ENCODE measurements around the gene SORCS1.
A peak's percentile ranks its signal among the peaks of the same experiment; 100 is the strongest.

The SORCS1 gene

DNA sequence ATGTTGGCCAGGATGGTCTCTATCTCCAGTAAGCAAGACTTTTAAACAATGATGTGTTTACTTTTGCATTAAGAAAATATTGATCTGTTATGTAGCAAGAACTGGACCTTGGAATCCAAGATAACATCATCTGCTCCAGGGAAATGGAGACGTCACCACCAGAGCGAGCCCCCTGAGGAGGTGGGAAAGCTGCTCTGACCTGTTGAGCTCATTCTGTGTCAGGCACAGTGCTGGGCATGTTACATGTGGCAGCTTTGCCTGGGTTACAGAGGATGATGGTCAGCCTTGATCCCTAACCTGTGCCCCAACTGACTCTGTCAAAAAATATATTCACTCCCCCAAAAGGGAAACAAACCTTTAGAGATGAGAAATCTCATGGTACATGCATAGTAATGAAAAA lies 436.3 kb downstream of the SORCS1 start:
- Histone ChIP-seq H3F3A (ENCODE audit: insufficient read depth, low read length) (no peaks in the 10 kb centered on the region), H3K9me2 (ENCODE audit: low read depth, low read length) (no peaks in the 10 kb centered on the region), H3K9me3 (ENCODE audit: low read length) (no peaks in the 10 kb centered on the region), H4K20me1 (ENCODE audit: insufficient read depth, low read length) (no peaks in the 10 kb centered on the region), H3K27me3 (ENCODE audit: insufficient read depth, low read length) (no peaks in the 10 kb centered on the region), H3K4me3 (ENCODE audit: low read depth, low read length, poor library complexity, severe bottlenecking) (no peak overlapping the region), H2AFZ (ENCODE audit: low read length) (no peak overlapping the region), H3K9ac (ENCODE audit: low read length) (no peak overlapping the region), H3K4me1 (ENCODE audit: insufficient read depth, low read length, severe bottlenecking) (no peaks in the 10 kb centered on the region), H3K4me2 (ENCODE audit: low read length) (no peak overlapping the region), H3K36me3 (ENCODE audit: insufficient read depth, low read length) (no peaks in the 10 kb centered on the region), H3K27ac (ENCODE audit: low read depth, low read length, poor library complexity, severe bottlenecking) (no peak overlapping the region), H3K79me2 (ENCODE audit: insufficient read depth, low read length) (no peaks in the 10 kb centered on the region)
- no peak for TF ChIP-seq EZH2 (IDR thresholded peaks at IDR 0.05; ENCODE audit: borderline replicate concordance, low read length)
- TF ChIP-seq, protein P1, sequence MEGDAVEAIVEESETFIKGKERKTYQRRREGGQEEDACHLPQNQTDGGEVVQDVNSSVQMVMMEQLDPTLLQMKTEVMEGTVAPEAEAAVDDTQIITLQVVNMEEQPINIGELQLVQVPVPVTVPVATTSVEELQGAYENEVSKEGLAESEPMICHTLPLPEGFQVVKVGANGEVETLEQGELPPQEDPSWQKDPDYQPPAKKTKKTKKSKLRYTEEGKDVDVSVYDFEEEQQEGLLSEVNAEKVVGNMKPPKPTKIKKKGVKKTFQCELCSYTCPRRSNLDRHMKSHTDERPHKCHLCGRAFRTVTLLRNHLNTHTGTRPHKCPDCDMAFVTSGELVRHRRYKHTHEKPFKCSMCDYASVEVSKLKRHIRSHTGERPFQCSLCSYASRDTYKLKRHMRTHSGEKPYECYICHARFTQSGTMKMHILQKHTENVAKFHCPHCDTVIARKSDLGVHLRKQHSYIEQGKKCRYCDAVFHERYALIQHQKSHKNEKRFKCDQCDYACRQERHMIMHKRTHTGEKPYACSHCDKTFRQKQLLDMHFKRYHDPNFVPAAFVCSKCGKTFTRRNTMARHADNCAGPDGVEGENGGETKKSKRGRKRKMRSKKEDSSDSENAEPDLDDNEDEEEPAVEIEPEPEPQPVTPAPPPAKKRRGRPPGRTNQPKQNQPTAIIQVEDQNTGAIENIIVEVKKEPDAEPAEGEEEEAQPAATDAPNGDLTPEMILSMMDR (IDR thresholded peaks at IDR 0.05; ENCODE audit: low read length) = no peak

DNA sequence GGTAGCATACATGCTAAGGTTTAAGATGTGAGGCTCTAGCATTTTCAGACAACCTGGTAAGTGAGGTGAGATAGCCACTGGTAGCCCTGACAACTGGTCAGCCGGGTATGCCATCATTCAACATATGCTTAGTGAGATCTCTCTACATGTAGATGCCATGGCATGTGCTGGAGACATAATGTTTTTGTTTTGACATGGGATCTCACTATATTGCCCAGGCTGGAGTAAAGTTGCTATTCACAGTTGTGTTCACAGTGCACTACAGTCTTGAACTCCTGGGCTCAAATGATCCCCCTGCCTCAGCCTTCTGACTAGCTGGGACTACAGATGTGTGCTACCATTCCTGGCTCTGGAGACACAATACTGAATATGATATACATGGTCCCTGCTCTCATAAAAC lies 437.3 kb downstream of the SORCS1 start:
- H3K27ac ChIP-seq (ENCODE audit: low read depth, low read length, poor library complexity, severe bottlenecking) = no peak overlapping the region
- no peak overlapping the region for H3K9ac ChIP-seq (ENCODE audit: low read length)
- no peaks in the 10 kb centered on the region for H3K79me2 ChIP-seq (ENCODE audit: insufficient read depth, low read length)
- no peaks in the 10 kb centered on the region for H3K4me1 ChIP-seq (ENCODE audit: insufficient read depth, low read length, severe bottlenecking)
- no peaks in the 10 kb centered on the region for H3K36me3 ChIP-seq (ENCODE audit: insufficient read depth, low read length)
- H4K20me1 ChIP-seq (ENCODE audit: insufficient read depth, low read length) = no peaks in the 10 kb centered on the region
- no peaks in the 10 kb centered on the region for H3K27me3 ChIP-seq (ENCODE audit: insufficient read depth, low read length)
- H3F3A ChIP-seq (ENCODE audit: insufficient read depth, low read length) = no peaks in the 10 kb centered on the region
- H2AFZ ChIP-seq (ENCODE audit: low read length) = no peak overlapping the region
- TF ChIP-seq, protein P1 (IDR thresholded peaks at IDR 0.05; ENCODE audit: low read length) = no peak
- no peak for TF ChIP-seq EZH2 (IDR thresholded peaks at IDR 0.05; ENCODE audit: borderline replicate concordance, low read length)
- H3K4me2 ChIP-seq (ENCODE audit: low read length) = no peak overlapping the region
- H3K9me3 ChIP-seq (ENCODE audit: low read length) = no peaks in the 10 kb centered on the region
- H3K9me2 ChIP-seq (ENCODE audit: low read depth, low read length) = no peaks in the 10 kb centered on the region
- no peak overlapping the region for H3K4me3 ChIP-seq (ENCODE audit: low read depth, low read length, poor library complexity, severe bottlenecking)

DNA sequence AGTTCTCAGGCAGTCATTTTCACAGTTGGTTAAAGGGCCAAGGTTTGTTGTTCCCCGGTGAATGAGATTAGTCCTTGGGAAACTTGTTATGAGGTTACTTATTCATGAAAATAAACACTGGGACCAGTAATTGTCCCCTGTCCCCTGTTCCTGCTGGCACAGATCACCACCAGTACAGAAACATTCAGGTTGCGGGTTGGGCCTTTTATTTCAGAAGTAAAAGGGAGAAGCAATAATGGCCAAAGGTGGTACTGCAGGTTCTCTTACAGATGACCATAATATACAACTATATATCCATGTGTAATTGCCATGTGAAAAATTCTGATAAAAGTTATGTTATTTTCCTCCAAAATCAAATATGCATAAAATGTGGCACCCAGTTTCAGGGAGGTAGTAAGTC lies 442.0 kb downstream of the SORCS1 start:
- Histone ChIP-seq H3K27me3 (ENCODE audit: insufficient read depth, low read length) (no peaks in the 10 kb centered on the region), H3K9me2 (ENCODE audit: low read depth, low read length) (no peaks in the 10 kb centered on the region), H2AFZ (ENCODE audit: low read length) (no peak overlapping the region), H3K9me3 (ENCODE audit: low read length) (no peaks in the 10 kb centered on the region), H3K36me3 (ENCODE audit: insufficient read depth, low read length) (no peaks in the 10 kb centered on the region), H4K20me1 (ENCODE audit: insufficient read depth, low read length) (no peaks in the 10 kb centered on the region), H3K27ac (ENCODE audit: low read depth, low read length, poor library complexity, severe bottlenecking) (no peak overlapping the region), H3K4me3 (ENCODE audit: low read depth, low read length, poor library complexity, severe bottlenecking) (no peak overlapping the region), H3K9ac (ENCODE audit: low read length) (no peak overlapping the region), H3F3A (ENCODE audit: insufficient read depth, low read length) (no peaks in the 10 kb centered on the region), H3K79me2 (ENCODE audit: insufficient read depth, low read length) (no peaks in the 10 kb centered on the region), H3K4me2 (ENCODE audit: low read length) (no peak overlapping the region), H3K4me1 (ENCODE audit: insufficient read depth, low read length, severe bottlenecking) (no peaks in the 10 kb centered on the region)
- TF ChIP-seq, protein P1 (IDR thresholded peaks at IDR 0.05; ENCODE audit: low read length) = peak; percentile 7; the same call in 1 of the 2 replicates
- no peak for TF ChIP-seq EZH2 (IDR thresholded peaks at IDR 0.05; ENCODE audit: borderline replicate concordance, low read length)
